Stimulated activated CD4-positive, alpha-beta T cell treated with anti-CD3 and anti-CD28 coated beads, TNF-alpha, amount 100 ng/mL, for 4 hours (primary cell): ENCODE results near the gene IRF1.

Experiments
- DNase-seq, 3 experiments: peaks; one replicate each; pipeline ENCODE4 v3.0.0-alpha.2; 2020; ENCODE audit warnings: low read depth in 3 of 3

The IRF1 gene

GRCh38 chr5:132474881-132475496 is 15.6 kb downstream of the IRF1 start:
- no peak for DNase-seq

GRCh38 chr5:132474131-132474723 is 16.3 kb downstream of the IRF1 start:
- no peak for DNase-seq

GRCh38 chr5:132473668-132474067 is 16.9 kb downstream of the IRF1 start:
- DNase-seq: no peak

GRCh38 chr5:132473019-132473531 is 17.5 kb downstream of the IRF1 start:
- DNase-seq: no peak

GRCh38 chr5:132472431-132472830 is 18.1 kb downstream of the IRF1 start:
- DNase-seq: no peak

- DNase-seq: no peak
Observed at GRCh38 chr5:132471944-132472343, 18.6 kb downstream of the IRF1 start.

GRCh38 chr5:132471151-132471907 is 19.2 kb downstream of the IRF1 start:
- DNase-seq: no peak

GRCh38 chr5:132470596-132470995 is 20.0 kb downstream of the IRF1 start:
- no peak for DNase-seq

- no peak for DNase-seq
Observed at GRCh38 chr5:132470010-132470392, 20.6 kb downstream of the IRF1 start.

GRCh38 chr5:132469380-132470009 is 21.1 kb downstream of the IRF1 start:
- DNase-seq: no peak

- DNase-seq: no peak
Observed at GRCh38 chr5:132468656-132469379, 21.8 kb downstream of the IRF1 start.

GRCh38 chr5:132467287-132467984 is 23.1 kb downstream of the IRF1 start:
- DNase-seq: no peak

GRCh38 chr5:132466433-132467286 is 23.9 kb downstream of the IRF1 start:
- DNase-seq: no peak

- no peak for DNase-seq
Observed at GRCh38 chr5:132465059-132465707, 25.4 kb downstream of the IRF1 start.

- no peak for DNase-seq
Observed at GRCh38 chr5:132464156-132464939, 26.2 kb downstream of the IRF1 start.

GRCh38 chr5:132463811-132464155 is 26.8 kb downstream of the IRF1 start:
- no peak for DNase-seq

- no peak for DNase-seq
Observed at GRCh38 chr5:132462856-132463745, 27.5 kb downstream of the IRF1 start.

- DNase-seq: no peak
Observed at GRCh38 chr5:132462333-132462732, 28.2 kb downstream of the IRF1 start.
